MM.1S (cell line): ENCODE results near the gene LDLRAD4.

Experiments used
- DNase-seq: peaks from one replicate; pipeline ENCODE4 v3.0.0-alpha.2; 2015
- H2AFZ ChIP-seq: fragments of 300-600 bp; sonication (generic); 2 replicates; pipeline ENCODE4 v1.6.0; 2016; ENCODE audit warnings: antibody characterized with exemption, low read length
- H3F3A ChIP-seq: fragments of 300-600 bp; sonication (generic); 2 replicates; pipeline ENCODE4 v1.6.1; 2016; ENCODE audit warnings: mild to moderate bottlenecking, antibody characterized with exemption, low read length, moderate library complexity, mixed read lengths; ENCODE audit not compliant: insufficient read depth
- H3K27ac ChIP-seq: fragments of 300-600 bp; sonication (generic); 2 replicates; pipeline ENCODE4 v1.5.1; 2016; ENCODE audit warnings: mild to moderate bottlenecking, low read length
- H3K27me3 ChIP-seq: fragments of 300-600 bp; sonication (generic); replicated peaks from 2 replicates; pipeline ENCODE4 v1.6.0; 2016; ENCODE audit warnings: low read length; ENCODE audit not compliant: insufficient read depth
- H3K36me3 ChIP-seq: fragments of 300-600 bp; sonication (generic); replicated peaks from 2 replicates; pipeline ENCODE4 v1.6.1; 2016; ENCODE audit warnings: mild to moderate bottlenecking, low read length, mixed read lengths; ENCODE audit not compliant: insufficient read depth
- H3K4me1 ChIP-seq: fragments of 300-600 bp; sonication (generic); 2 replicates; pipeline ENCODE4 v1.6.1; 2016; ENCODE audit warnings: low read length, mixed read lengths
- H3K4me2 ChIP-seq: fragments of 300-600 bp; sonication (generic); 2 replicates; pipeline ENCODE4 v1.6.0; 2016; ENCODE audit warnings: low read depth, low read length
- H3K4me3 ChIP-seq: fragments of 300-600 bp; sonication (generic); 2 replicates; pipeline ENCODE4 v1.5.1; 2016; ENCODE audit warnings: low read length, mixed read lengths
- H3K79me2 ChIP-seq: fragments of 300-600 bp; sonication (generic); 2 replicates; pipeline ENCODE4 v1.6.1; 2016; ENCODE audit warnings: mixed run types, low read length, mixed read lengths
- H3K9ac ChIP-seq: fragments of 300-600 bp; sonication (generic); 2 replicates; pipeline ENCODE4 v1.6.1; 2016; ENCODE audit warnings: low read length, mixed read lengths
- H3K9me2 ChIP-seq: fragments of 300-600 bp; sonication (generic); replicated peaks from 2 replicates; pipeline ENCODE4 v1.6.1; 2016; ENCODE audit warnings: mild to moderate bottlenecking, low read length, mixed read lengths; ENCODE audit not compliant: insufficient read depth
- H3K9me3 ChIP-seq: fragments of 300-600 bp; sonication (generic); replicated peaks from 2 replicates; pipeline ENCODE4 v1.6.1; 2016; ENCODE audit warnings: mild to moderate bottlenecking, low read length, mixed read lengths; ENCODE audit not compliant: insufficient read depth
- H4K20me1 ChIP-seq: fragments of 300-600 bp; sonication (generic); 2 replicates; pipeline ENCODE4 v1.6.1; 2016; ENCODE audit warnings: mild to moderate bottlenecking, low read length, moderate library complexity, mixed read lengths; ENCODE audit not compliant: insufficient read depth
- EZH2 ChIP-seq: fragments of 300-600 bp; sonication (generic); optimal IDR thresholded peaks from 2 replicates; pipeline ENCODE3; 2017; ENCODE audit warnings: low read depth, mild to moderate bottlenecking, antibody characterized with exemption, low read length, mixed read lengths
- EZH2phosphoT487 ChIP-seq: fragments of 300-600 bp; sonication (generic); IDR thresholded peaks from 2 replicates; pipeline ENCODE4 v1.6.1; 2018; ENCODE audit warnings: antibody characterized with exemption, low read length
- TF ChIP-seq, protein P1 (sequence below): fragments of 300-600 bp; sonication (generic); IDR thresholded peaks from 2 replicates; pipeline ENCODE4 v1.5.1; 2016; ENCODE audit warnings: antibody characterized with exemption, low read length, mixed read lengths

Gene LDLRAD4

DNA sequence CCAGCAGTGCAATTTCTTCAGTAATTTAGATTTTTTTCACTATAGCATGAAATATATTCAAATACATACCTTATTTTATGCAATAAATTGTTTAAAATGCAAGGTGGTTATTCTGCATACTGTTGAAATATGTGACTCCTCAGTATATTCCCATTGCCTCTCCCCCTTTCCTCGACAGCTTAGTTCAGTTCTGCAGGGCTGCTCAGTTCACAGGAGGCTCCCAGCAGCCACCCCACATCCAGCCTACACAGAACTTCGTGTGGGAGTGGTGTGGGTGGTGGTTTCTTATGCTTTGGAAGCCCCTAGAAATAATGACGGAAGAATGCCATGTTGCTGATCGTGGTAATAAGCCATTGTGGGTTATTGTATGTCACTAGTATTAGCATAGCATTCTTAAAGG lies 428.1 kb downstream of the LDLRAD4 start:
- Histone ChIP-seq H3K9ac (no peak overlapping the region), H3F3A (no peaks in the 10 kb centered on the region), H3K9me2 (no peaks in the 10 kb centered on the region), H3K4me1 (no peaks in the 10 kb centered on the region), H3K4me2 (no peak overlapping the region), H3K9me3 (no peaks in the 10 kb centered on the region), H4K20me1 (no peaks in the 10 kb centered on the region), H3K36me3 (no peaks in the 10 kb centered on the region), H3K79me2 (no peaks in the 10 kb centered on the region), H3K27me3 (no peaks in the 10 kb centered on the region), H2AFZ (no peak overlapping the region), H3K4me3 (no peak overlapping the region), H3K27ac (no peak overlapping the region)
- TF ChIP-seq, protein P1, sequence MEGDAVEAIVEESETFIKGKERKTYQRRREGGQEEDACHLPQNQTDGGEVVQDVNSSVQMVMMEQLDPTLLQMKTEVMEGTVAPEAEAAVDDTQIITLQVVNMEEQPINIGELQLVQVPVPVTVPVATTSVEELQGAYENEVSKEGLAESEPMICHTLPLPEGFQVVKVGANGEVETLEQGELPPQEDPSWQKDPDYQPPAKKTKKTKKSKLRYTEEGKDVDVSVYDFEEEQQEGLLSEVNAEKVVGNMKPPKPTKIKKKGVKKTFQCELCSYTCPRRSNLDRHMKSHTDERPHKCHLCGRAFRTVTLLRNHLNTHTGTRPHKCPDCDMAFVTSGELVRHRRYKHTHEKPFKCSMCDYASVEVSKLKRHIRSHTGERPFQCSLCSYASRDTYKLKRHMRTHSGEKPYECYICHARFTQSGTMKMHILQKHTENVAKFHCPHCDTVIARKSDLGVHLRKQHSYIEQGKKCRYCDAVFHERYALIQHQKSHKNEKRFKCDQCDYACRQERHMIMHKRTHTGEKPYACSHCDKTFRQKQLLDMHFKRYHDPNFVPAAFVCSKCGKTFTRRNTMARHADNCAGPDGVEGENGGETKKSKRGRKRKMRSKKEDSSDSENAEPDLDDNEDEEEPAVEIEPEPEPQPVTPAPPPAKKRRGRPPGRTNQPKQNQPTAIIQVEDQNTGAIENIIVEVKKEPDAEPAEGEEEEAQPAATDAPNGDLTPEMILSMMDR = no peak
- no peak for TF ChIP-seq EZH2
- TF ChIP-seq EZH2phosphoT487 = no peak
- DNase-seq = no peak

DNA sequence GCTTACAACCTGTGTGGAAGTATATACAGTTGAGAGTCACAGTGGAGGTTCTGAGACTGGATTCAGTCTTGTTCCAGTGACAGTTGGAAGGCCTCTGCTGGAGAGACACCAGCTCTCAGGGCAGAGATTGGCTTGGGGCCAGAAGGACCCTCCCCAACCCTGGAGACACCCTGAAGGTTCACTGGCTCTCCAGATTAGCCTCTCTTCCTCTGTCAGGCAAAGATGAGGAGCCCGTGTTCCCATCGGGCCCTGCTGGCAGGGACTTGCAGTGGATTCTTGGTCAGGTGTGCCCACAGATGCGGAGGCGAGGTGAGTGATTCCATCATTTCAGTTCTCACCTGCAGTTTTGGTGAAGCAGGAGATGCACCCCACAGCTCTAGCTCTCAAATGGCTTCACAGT lies 429.2 kb downstream of the LDLRAD4 start:
- Histone ChIP-seq H3K36me3 (no peaks in the 10 kb centered on the region), H3K4me3 (no peak overlapping the region), H3K4me2 (no peak overlapping the region), H3K79me2 (no peaks in the 10 kb centered on the region), H3K27me3 (no peaks in the 10 kb centered on the region), H3K9me2 (no peaks in the 10 kb centered on the region), H3K27ac (no peak overlapping the region), H3K9ac (no peak overlapping the region), H4K20me1 (no peaks in the 10 kb centered on the region), H3K9me3 (no peaks in the 10 kb centered on the region), H3K4me1 (no peaks in the 10 kb centered on the region), H3F3A (no peaks in the 10 kb centered on the region), H2AFZ (no peak overlapping the region)
- DNase-seq = no peak
- no peak for TF ChIP-seq EZH2
- TF ChIP-seq, protein P1 = no peak
- TF ChIP-seq EZH2phosphoT487 = no peak

DNA sequence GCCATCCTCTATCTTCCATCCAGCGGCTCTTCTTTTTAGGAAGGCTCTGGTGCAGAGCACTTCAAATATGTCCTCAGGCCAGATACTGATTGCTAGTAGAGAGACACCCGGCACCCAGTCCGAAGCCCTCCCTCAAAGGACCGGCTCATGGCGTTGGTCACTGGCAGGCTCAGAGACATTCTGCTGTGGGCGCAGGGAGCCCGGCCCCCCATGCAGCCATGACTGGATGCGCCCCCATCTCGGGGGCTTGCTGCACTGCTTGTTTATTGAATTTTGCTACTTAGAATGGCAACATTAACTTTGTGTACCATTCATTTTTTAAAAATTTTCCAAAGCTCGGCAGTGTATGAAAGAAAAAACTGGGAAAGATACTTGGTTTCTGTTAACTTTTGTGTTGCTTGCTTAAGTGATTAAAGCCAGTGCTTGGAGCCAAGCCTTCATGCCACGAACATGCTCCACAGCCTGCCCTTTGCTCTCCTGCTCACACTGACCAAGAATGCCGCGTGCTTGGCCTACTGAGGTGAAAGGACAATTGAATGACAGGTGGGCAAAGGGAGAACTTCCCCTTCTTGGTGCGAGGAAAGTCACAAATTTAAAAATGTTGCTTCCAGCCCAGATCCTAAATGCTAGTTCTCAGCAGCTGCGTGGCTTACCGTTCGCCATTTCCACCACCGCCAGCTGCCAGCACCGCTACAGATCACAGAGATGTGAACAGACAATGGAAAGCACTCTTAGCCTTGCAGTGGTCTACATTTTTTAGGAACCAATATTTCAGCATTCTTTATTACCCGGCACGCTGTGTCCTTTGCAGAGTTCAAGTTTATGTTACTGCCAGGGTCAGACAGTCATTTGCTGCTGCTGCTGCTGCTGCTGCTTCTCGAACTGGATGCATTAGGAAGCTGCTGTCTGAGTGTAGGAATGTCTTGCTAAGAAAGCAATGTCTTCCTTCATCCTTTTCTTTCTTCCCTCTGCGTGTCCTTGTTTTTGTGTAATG lies 431.1 kb downstream of the LDLRAD4 start:
- DNase-seq = no peak
- Histone ChIP-seq H3K79me2 (no peaks in the 10 kb centered on the region), H3K9ac (no peak overlapping the region), H3K4me1 (no peaks in the 10 kb centered on the region), H4K20me1 (no peaks in the 10 kb centered on the region), H3K4me2 (no peak overlapping the region), H3K4me3 (no peak overlapping the region), H3K36me3 (no peaks in the 10 kb centered on the region), H3K27ac (no peak overlapping the region), H3K9me2 (no peaks in the 10 kb centered on the region), H2AFZ (no peak overlapping the region), H3F3A (no peaks in the 10 kb centered on the region), H3K27me3 (no peaks in the 10 kb centered on the region), H3K9me3 (no peaks in the 10 kb centered on the region)
- TF ChIP-seq, protein P1 = no peak
- TF ChIP-seq EZH2phosphoT487 (no peak), EZH2 (no peak)
